A673 (cell line): ENCODE results near the gene MRPL20.

Experiments used
- EZH2 ChIP-seq: fragments of 200-600 bp; sonication (generic); IDR thresholded peaks from 2 replicates; pipeline ENCODE4 v1.6.1; 2017; ENCODE audit warnings: borderline replicate concordance, low read depth, mild to moderate bottlenecking, mixed read lengths, antibody characterized with exemption, low read length; ENCODE audit not compliant: poor library complexity, severe bottlenecking
- TF ChIP-seq, protein P1 (sequence below): fragments of 300-800, 200-600 bp; sonication (generic); conservative IDR thresholded peaks from 2 replicates; pipeline ENCODE4 v1.5.1; 2017; ENCODE audit warnings: low read depth, mild to moderate bottlenecking, antibody characterized with exemption, low read length, moderate library complexity, mixed read lengths

DNA sequence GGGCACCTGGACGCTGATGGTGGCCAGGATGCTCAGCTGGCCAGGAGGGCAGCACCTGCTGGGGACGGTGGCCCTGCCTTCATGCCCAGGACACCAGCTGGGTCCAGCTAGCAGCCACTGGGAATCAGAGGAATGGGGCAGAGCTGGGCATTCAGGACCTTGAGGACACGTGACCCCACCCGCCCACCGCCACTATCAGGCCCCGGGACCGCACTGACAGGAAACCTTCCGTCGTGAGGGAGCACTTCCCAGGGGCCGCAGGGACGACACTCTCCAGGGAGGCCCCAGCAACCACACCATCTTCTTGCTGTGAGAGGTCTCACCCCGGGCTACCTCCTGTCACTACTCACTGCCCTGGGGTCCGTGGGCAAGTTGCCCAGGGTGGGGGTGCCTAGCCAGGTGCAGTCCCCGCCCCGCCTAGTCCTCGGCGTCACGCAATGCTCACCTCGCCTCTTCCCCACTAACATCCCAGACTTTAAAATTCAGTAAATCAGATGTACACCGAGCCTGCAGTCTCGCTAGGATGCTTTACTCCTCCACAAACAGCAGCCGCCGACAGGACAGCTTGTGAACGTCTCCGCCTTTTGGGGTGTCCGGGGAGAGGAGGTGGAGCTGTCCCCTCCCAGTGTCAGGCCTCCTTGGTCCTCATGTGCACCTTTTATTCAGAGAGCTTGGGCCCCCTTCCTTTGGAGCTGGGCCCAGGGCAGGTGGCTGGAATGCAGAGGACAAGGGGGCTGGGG is 33.3 kb upstream of the MRPL20 start:
- TF ChIP-seq, protein P1, sequence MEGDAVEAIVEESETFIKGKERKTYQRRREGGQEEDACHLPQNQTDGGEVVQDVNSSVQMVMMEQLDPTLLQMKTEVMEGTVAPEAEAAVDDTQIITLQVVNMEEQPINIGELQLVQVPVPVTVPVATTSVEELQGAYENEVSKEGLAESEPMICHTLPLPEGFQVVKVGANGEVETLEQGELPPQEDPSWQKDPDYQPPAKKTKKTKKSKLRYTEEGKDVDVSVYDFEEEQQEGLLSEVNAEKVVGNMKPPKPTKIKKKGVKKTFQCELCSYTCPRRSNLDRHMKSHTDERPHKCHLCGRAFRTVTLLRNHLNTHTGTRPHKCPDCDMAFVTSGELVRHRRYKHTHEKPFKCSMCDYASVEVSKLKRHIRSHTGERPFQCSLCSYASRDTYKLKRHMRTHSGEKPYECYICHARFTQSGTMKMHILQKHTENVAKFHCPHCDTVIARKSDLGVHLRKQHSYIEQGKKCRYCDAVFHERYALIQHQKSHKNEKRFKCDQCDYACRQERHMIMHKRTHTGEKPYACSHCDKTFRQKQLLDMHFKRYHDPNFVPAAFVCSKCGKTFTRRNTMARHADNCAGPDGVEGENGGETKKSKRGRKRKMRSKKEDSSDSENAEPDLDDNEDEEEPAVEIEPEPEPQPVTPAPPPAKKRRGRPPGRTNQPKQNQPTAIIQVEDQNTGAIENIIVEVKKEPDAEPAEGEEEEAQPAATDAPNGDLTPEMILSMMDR, result no peak
- TF ChIP-seq EZH2, result no peak
